GM19438 (cell line): ENCODE results near the gene SV2B.

Experiments used
- ATAC-seq: cut with Tn5 transposase; IDR thresholded peaks from one replicate; pipeline ENCODE4 v1.9.1; 2021; ENCODE audit warnings: low read depth; ENCODE audit not compliant: unreplicated experiment

SV2B gene

DNA sequence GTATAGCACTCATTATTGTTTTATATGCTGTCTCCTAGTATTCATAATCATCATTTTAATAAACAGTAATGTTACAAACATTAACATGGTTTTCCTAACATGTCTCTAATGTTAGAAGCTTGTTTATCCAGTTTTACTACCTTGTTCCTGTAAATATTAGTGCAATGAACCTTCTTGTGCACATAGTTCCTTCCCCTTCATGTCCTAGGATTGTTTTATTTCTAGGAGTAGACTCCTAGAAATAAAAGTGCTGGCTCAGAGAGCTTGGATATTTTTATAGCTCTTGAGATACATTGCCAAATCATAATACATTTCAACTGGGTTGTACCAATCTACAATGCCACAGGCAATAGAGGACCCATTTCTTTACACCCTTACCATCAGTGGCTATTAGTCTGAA lies 161.3 kb downstream of the SV2B start:
- ATAC-seq: no peak

DNA sequence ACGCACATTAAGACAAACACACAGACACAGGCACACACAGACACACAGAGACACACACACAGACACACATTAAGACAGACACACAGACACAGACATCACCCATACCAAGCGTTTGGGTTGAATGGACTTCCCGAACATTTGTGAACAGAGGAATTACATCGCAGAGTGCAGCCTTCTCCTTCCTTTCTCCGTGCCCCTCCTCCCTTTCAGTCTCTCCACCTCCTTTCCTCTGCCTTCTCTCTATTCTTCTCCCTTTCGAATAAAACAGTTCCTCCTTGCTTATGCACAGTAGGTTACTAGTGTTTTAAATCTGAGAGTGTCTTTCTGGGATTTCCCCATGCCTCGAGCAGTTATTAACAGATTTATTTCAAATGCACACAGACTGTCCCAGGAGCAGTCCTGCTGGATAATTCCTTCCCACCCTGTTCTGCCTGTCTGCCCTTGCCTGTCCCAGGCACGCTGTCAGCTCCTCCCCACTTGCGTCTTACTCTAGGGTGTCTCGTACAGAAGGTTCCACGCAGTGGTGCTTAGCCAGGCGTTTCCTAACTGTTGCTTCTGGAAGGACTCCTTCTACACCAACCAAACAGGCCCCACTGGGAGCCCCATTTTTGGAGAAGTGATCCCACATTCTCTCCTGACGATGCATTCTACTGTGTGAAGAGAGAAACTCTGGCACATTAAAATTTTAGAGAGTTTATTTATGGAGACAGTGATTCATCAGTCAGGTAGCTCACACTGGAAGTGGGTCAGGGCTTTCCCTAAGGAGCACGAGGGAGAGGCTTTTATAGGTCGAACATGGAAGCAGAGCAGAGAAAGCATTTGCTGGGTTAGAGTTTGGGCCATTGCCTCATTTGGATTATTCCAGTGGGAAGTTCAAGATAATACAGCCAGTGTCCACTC lies 163.8 kb downstream of the SV2B start:
- no peak for ATAC-seq

DNA sequence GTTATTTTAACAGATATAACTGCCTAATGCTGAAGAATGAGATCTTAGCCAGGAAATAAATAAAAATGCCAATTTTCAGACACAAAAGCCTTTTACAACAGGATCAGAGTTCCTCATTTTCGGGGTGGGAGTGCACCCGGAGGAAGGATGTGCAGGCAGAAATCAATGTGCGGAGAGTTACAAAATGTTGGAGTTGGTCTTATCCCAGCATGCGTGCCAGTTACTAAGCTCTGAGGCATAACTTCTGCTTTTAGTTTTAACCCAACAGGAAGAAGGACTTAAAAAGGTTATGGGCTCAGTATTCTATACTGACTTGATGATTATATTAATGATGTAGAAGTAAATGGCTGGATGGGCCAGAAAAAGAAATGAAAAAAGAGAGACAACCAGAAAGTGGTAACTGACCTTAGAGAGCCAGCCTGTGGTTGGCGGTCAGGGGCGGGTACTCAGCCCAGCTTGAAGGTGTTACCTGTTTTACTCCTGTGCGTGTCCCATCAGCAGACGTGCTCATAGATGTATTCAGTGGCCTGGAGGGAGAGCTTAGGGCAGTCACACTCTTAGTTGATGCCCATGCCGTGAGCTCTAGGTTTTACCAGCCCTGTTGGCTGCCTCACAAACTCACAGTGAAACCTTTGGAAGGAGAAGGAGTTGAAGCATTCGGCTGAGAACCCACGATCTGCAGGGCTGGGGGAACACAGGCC lies 164.7 kb downstream of the SV2B start:
- no peak for ATAC-seq

GRCh38 chr15:91265416-91265940 lies 165.4 kb downstream of the SV2B start:
- no peak for ATAC-seq

DNA sequence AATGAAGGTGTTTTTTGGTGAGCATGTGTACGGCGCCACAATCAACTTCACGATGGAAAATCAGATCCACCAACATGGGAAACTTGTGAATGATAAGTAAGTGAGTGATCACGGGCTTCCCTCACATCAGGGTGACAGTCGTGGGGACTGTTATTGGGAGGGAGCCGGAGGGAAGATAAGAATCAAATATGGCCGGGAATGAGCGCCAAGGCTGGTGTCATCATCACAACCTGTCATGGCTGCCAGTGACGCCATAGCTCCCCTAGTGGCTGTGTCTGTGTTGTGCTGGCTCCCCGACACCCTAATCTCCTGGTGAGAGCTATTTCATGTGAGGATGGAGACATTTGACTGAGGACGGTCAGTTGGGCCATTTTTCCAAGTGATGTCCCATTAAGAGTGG lies 168.5 kb downstream of the SV2B start:
- ATAC-seq: no peak

- no peak for ATAC-seq
These were observed 170.7 kb downstream of the SV2B start for GRCh38 chr15:91270747-91271146.

GRCh38 chr15:91271565-91272153 lies 171.6 kb downstream of the SV2B start:
- no peak for ATAC-seq

- no peak for ATAC-seq
These were observed 175.8 kb downstream of the SV2B start for GRCh38 chr15:91275844-91276243.

DNA sequence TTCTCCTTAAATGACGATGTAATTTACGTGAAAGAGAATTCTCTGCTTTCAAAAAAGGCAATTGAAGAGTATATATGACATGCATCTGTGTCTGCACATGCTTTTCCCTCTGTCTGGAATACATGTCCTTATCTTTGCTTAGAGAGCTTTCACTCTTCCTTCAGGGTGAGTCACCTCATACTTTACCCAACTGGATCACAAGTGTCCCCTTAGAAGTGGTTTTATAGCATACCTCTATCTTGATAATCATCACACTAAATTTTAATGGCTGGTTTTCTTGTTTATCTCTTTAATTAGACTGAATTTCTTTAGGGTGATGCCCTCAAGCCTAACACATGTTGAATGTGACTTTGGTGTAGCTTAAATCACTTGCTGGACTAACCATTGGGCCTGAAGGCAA lies 178.9 kb downstream of the SV2B start:
- no peak for ATAC-seq

GRCh38 chr15:91279486-91279885 lies 179.4 kb downstream of the SV2B start:
- ATAC-seq: no peak

DNA sequence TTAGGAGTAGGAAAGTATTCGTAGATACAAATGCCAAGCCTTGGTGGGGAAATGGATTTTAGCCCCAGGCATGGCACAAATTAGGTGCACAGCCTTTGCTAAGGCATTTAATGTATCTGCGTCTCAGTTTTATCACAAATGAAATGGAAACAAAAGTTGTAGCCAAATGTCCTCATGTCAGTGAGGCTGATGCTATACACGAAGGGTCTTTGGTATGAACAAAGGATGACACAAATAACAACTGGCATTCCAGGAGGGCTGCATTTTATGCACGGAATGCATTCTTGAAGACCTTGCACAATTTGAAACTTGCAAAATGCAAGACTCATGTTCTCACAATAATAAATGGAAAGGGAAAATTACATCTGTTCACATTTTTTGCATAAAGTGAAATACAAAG lies 181.9 kb downstream of the SV2B start:
- no peak for ATAC-seq

DNA sequence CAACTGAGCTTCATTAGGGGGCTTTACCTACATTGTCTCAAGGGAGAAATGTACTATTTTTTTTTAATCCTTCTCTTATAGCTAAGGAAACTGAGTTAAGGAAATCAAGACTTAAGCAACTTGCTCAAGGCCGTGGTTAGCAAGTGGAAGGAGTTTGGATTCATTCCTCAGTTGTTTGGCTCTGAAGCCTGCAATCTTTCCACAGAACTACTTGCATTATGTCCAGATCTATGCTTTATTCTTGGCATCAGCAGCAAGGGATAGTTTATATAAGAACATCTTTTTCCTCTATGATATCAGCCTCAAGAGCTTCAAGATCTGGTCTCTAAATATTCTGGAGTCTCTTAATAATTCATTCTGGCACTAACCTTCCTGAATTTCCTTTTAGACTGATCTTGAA lies 182.4 kb downstream of the SV2B start:
- ATAC-seq: no peak

DNA sequence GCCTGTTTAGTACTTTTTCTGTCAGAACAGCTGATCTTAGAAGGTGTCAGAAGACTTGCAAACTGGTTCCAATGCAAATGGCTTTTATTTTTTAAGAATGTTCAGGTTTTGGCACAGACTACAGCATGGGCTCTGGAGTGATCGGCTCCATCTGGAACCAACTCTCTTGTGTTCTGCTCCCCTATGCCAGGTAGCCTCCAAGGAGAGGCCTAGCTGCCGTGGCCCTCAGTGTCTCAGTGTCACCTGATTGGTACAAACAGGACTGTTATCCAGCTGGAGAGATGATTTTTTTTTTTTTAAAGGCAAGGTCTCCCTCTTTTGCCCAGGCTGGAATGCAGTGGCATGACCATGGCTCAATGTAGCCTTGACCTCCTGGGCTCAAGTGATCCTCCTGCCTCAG lies 183.1 kb downstream of the SV2B start:
- ATAC-seq: no peak

DNA sequence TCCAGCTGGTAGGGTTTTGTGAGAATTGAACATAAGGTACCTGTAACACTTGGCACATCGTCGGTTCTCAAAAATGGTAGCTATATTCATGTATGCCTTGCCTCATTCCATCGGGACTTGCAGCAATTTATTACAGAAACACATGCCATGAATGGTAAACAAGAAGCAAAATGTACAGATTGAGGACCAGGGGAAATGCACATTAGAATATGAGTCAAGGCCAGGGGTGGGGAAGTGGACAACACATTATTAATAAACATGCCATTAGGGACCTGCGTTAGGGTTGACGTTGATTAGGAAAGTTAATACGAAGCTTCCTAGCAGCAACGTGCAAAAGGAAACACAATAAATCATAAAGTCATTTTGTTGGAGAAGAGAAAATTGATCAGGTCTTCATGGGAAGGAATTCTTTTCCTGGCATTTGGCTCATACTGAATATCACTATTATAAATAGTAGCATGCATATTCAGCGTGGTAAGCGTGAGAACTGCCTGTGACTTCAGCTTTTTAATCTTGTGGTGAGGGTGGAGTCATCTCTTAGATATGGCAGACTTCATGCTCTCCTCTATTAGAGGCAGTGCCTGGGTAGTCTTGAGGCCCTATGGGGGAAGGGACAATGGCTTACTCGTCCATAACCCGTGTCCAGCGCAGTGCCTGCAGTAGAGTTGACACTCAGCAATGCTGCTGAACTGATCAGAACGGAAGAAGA lies 184.9 kb downstream of the SV2B start:
- no peak for ATAC-seq

DNA sequence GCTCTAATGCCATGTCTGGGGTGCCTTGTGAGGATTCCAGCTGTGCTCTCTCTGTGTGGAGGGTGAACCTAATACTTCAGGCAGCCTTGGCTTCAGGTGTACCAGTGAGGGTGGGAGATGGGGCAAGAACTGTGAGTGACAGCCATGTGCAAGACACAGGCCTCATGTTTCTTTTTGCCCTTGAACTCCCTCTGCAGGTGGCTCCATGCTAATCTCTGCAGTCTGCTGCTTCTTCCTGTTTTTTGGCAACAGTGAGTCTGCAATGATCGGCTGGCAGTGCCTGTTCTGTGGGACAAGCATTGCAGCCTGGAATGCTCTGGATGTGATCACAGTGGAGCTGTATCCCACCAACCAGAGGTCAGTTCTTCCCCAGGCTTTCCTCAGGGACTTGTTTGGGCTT lies 189.3 kb downstream of the SV2B start:
- ATAC-seq: no peak

GRCh38 chr15:91290553-91290952 lies 190.5 kb downstream of the SV2B start:
- no peak for ATAC-seq

GRCh38 chr15:91291673-91292072 lies 191.6 kb downstream of the SV2B start:
- ATAC-seq: no peak

DNA sequence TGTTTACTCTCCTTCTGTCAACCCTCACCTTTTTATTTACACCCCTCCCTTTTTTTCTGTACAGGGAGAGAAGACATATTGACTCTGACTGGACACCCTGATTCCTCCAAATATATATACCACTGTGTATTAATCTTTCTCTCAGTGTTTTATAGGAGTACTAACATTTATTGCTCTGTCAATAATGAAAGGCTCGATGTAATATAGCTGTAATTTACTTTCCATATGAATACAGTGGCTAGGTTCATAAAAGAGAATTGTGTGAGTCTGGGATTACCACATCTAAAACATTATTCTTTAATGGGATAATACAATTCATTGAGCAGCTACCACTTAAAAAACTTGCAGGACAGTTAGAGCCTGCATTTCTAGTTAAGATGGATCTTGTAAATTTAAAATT lies 194.3 kb downstream of the SV2B start:
- ATAC-seq: no peak

GRCh38 chr15:91294795-91295194 lies 194.7 kb downstream of the SV2B start:
- ATAC-seq: no peak

DNA sequence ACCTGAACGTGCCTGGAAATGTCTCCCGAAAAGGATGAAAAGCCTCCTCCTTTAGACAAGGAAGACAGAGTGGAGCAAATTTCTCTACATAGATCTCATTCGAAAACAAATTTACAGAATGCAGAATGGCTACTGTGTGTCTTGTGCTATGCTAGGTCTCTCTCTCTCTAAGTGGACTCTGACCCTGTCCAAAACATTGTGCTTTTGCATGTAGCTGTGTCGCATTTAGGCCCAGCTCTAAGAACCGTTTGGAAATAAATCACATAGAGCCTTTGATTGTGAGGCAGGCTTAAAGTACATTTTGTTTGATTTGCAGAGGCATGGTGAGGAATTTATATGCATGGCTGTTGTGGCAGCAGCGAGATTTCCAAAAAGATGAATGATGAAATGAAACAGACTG lies 198.0 kb downstream of the SV2B start:
- ATAC-seq: no peak
